NCI-H82 treated with DMSO at 0.1 percent for 48 hours (cell line): ENCODE measurements around the gene ANKRD24.
"Not testable (repeated sequence)": the region's sequence is repeated elsewhere in the genome, so short reads cannot be mapped to it uniquely, and the experiment has no call there.

ENCODE experiments used
- DNase-seq: peaks from one replicate; lab custom pipeline; 2025; ENCODE audit not compliant: unreplicated experiment; lab: John Stamatoyannopoulos, UW

ANKRD24 gene

GRCh38 chr19:4173479-4174212, 8.8 kb upstream of the ANKRD24 start:
- no peak for DNase-seq

- DNase-seq: no peak
Measured at GRCh38 chr19:4174213-4174894, 8.1 kb upstream of the ANKRD24 start.

GRCh38 chr19:4174895-4175668, 7.4 kb upstream of the ANKRD24 start:
- no peak for DNase-seq

- DNase-seq: no peak
Measured at GRCh38 chr19:4175669-4175931, 6.9 kb upstream of the ANKRD24 start.

GRCh38 chr19:4177146-4177545, 5.3 kb upstream of the ANKRD24 start:
- DNase-seq: no peak

- DNase-seq: no peak
Measured at GRCh38 chr19:4178990-4179389, 3.5 kb upstream of the ANKRD24 start.

- DNase-seq: no peak
Measured at GRCh38 chr19:4181053-4181508, 1.4 kb upstream of the ANKRD24 start.

GRCh38 chr19:4183967-4184717, 1.7 kb downstream of the ANKRD24 start:
- DNase-seq: no peak

GRCh38 chr19:4184718-4185352, 2.3 kb downstream of the ANKRD24 start:
- no peak for DNase-seq

- DNase-seq: no peak
Measured at GRCh38 chr19:4185413-4186086, 3.1 kb downstream of the ANKRD24 start.

- DNase-seq: peak; percentile 44
Measured at GRCh38 chr19:4186087-4186993, 3.9 kb downstream of the ANKRD24 start.

- no peak for DNase-seq
Measured at GRCh38 chr19:4187313-4188122, 5.0 kb downstream of the ANKRD24 start.

- DNase-seq: no peak
Measured at GRCh38 chr19:4189641-4190040, 7.2 kb downstream of the ANKRD24 start.

- not testable (repeated sequence) for DNase-seq
Measured at GRCh38 chr19:4192537-4192936, 10.0 kb downstream of the ANKRD24 start.

- no peak for DNase-seq
Measured at GRCh38 chr19:4194353-4194752, 11.9 kb downstream of the ANKRD24 start.

- no peak for DNase-seq
Measured at GRCh38 chr19:4196009-4196408, 13.5 kb downstream of the ANKRD24 start.

GRCh38 chr19:4196587-4197148, 14.2 kb downstream of the ANKRD24 start:
- no peak for DNase-seq

- no peak for DNase-seq
Measured at GRCh38 chr19:4197228-4197624, 14.7 kb downstream of the ANKRD24 start.
